ENCODE results near the gene VARS2.

The VARS2 gene

DNA sequence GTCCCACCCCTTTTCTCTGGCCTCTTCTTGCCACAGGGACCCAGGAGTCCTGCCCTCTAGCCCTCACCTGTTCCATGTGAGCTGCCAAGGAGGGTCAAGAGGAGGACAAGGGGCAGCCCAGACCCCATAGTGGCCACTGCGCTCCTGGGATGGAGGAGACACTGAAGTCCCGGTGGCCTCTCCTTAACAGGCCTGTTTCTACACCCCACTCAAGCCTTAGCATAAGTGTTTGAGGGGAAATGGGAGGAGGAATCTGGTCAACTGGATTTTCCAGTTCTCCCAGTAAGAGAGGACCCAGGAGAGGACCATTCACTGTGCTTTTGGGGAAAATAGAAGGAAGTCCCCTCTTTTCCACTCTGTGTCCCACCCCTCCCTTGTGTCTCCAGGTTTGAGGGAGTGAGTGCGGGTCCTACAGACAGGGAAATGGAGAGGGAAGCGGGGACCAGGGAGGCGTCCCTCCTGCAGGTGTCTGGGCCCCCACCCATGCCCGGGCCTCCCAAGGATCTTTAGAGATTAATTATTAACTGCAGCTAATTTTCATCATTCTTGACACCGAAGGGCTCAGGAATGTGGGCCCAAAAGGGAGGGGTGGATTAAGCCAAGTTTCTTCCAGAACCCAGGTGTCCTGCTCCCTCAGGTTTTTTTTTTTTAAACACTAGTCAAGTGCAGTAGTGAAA lies 18.1 kb downstream of the VARS2 start, which contains the start of gene SFTA2:
Gene SFTA2, minus strand, starts transcription at position 202 of the 677 bp plus-strand sequence. Its CDS starts 74 bp downstream, at position 128.
- DNase-seq = no peak

DNA sequence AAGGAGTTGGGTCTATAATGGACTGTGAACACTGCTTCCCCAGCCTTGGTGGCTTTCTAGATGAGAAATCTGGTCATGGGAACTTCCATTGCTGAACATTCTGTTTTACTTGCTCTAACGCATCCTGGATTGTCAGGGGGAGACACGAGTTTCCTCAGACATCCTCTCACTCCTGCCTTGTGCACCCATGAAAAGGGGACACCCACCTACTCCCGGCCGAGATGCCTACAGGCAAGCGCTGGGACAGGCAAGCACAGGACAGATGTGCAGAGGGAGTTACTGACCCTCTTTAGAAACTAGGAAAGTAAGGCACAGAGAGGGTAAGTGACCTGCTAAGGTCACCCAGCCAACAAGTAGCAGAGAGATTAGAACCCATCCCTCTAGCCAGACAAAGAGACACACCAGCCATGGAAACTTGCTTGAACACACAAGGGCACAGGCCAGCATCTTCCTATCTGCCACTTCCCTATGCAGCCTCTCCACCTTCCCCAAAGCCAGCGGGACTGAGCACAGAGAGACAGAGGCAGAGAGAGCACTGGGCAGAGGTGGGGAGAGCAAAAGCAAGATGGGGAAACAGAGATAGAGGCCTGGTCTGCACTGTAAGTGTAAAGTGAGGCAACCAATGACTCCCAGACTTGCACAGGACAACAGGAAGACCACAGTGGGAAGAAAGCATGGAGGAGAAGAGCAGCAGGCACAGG lies 18.8 kb downstream of the VARS2 start:
- no peak for DNase-seq

DNA sequence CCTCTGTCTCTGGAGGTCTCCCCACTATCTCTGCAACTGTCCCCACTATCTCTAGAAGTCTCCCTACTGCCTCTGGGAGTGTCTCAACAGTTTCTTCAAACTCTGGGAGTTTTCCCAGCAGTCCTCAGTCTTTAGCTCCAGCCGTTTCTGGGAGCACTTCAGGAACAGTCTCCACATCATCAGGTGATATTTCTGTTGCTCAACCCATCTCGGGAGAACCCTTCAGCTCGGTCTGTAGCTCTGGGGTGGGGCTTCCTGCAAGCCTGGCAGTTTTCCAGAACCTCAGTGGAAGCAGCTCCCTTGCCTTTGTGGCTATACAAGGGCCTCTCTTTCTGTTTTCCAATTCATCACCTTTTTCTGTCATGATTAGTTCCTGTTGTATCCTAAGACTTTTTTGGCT lies 21.0 kb downstream of the VARS2 start:
- no peak for DNase-seq

DNA sequence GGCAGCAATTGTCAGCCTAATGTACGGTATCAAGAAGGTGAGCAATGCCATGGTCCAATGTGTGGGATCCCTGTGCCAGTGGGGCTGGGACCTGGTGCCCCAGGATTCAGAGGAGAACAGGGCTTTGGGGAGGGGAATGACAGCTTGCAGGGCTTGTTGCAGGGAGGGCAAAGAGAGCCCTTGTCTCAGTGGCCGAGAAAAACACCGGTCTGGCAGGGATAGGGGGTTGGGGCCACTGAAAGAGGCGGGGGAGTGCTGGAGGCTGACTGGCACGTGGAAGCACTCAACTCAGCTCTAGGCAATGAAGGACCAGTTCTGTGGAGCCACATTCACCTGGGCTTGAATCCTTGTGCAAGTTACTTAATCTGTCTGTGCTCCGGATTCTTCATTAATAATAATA lies 23.2 kb downstream of the VARS2 start:
- DNase-seq = no peak

DNA sequence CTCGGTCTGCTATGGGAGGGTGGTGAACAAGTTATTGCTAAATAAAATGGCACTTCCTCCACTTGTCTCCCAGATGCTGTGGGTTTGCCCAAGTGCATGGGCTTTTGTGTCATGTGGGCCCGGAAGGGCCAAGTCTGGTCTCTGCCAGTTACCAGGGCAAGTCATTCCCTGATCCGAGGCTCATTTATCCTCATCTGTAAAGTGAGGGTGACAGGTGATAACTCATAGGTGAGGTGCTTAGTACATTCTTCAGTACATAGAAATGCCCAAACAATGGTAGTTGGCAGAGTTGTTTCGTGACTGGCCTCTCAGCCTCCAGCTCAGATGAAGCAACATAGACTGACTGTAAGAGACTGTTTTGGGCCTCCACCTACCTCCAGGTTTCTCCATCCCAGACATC lies 24.7 kb downstream of the VARS2 start:
- DNase-seq = no peak

DNA sequence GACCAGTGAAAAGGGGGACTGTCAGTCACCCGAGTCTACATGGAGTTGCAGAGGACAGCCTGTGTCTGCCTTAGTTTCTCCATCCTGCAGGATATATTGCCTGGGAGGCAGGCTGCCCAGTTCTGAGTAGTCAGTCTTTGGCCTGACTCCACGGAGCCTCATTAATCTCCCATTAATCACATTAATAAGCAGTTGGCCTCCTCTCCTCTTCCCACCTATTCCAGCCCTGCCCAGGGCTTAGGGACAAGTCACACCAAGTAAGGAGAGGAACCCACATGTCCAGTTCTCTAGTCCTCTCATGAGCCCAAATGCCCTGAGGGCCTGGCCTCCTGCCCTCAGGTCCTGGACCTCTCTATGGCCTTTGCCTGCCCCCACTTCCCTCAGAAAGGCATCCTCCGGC lies 25.4 kb downstream of the VARS2 start:
- DNase-seq = no peak

DNA sequence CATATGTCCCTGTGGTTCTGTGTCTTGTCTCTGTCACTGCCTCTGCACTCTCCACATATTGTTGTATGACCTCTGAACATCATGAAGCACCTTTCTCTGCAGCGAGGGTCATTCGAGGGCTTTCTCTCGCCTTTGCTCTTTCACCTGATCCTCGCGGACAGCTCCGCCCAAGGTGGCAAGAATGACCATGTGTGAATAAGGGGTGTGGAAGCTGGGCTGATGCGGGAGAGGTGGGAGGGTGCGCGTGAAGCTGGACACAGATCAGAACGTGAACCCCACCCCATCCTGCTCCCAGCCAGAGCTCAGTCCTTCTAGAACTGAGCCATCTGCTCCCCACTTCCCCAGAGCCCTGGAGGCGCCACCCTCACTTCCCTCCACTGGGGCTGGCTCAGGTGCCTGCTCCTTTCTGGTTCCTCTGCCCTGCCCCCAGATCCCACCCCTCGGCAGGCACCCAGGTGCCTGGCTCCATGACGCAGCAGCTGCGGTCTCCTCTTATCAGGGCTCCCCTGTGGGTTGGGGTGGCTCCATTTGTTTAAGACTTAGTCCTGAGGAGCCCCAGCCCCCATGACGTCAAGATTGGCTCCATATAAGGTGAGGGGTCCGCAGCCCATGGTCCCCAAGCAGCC lies 26.4 kb downstream of the VARS2 start, which contains the start of gene MUCL3:
Gene MUCL3, plus strand, starts transcription at position 613 of the 626 bp plus-strand sequence. CDS start 27 bp downstream, outside the sequence.
- DNase-seq = no peak

DNA sequence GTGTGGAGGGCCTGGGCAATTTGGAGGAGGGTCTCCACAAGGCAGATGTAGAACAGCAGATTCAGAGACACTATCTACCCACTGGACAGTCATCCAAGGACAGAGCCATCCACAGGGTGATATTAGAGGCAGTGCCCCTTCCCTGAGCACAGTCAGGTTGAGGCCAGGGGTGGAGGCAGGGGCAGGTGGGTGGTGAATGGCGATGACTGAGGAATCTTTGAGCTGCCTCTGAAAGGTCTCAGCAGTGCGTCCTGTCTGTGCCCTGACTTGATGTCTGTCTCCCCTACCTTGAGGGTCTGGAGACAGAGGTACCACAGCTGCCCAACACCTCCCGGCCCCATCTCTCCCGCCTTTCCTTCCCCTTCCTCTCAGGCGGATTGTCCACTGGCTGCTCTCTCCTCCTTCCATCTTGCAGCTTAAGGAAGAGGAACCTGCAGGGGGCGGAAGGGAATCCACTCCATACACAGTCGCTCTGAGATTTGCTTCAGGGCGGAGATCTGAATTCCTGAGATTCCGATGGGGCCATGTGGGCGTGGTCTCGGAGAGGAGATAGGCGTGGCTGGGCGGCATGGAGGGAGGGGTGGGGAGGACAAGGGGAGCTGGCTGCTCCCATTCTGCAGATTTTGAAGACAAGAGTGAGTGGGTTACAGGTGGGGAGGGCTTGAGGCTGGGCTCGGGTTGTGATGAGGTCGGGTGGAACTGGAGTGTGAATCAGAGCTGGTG lies 28.5 kb downstream of the VARS2 start:
- DNase-seq = no peak

DNA sequence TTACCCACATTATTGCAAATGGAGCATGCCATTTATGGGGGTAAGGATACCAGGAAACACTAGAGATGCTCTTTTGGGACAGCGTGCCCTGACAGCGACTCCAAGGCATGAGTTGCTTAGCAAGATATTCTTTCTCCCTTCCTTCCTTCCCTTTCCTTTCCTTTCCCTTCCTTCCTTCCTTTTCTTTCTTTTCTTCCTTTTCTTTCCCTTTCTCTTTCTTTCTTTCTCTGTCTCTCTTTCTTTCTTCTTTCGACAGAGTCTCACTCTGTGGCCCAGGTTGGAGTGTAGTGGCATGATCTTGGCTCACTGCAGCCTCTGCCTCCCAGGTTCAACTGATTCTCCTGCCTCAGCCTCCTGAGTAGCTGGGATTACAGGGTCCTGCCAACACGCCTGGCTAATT lies 30.0 kb downstream of the VARS2 start:
- DNase-seq = no peak

DNA sequence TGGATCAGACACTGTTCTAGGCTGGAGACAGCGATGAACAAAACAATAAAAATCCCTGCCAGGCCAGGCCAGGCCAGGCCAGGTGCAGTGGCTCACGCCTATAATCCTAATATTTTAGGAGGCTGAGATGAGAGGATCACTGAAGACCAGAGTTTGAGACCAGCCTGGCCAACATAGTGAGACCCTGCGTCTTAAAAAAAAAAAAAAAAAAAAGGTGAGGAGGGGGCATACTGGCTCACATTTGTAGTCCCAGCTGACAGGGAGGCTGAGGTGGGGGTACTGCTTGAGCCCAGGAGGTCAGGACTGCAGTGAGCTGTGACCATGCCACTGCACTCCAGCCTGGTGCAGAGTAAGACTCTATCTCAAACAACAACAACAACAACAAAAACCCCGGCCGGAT lies 31.2 kb downstream of the VARS2 start:
- DNase-seq = no peak

DNA sequence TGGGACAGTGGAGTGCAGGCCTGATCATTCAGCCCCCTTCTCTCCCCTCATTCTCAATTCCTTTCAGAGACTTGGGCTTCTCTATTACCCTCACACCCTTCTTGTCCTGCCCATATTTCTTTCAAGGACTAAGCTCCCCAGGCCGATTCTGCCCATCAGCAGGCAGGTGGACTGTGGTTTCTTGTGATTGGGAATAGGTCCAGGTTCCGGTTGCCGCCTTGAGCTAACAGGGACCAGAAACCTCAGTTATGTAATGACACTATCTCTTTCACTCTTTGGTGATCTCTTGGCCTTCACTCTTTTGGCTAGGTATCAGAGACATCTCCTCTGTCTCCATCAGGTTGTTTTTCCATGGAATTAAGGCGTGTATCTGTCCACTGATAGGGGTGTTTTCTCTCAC lies 33.2 kb downstream of the VARS2 start:
- no peak for DNase-seq

DNA sequence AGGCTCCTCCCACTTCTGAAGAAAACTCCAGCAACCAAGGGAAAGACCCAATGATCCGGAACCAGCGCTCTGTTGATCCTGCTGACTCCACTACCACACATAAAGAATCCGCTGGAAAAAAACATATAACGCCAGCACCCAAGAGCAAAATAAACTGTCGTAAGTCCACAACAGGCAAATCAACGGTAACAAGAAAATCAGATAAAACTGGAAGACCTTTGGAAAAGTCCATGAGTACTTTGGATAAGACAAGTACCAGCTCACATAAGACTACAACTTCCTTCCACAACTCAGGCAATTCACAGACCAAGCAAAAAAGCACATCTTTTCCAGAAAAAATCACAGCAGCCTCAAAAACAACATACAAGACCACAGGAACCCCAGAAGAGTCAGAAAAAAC lies 34.8 kb downstream of the VARS2 start:
- DNase-seq = no peak

DNA sequence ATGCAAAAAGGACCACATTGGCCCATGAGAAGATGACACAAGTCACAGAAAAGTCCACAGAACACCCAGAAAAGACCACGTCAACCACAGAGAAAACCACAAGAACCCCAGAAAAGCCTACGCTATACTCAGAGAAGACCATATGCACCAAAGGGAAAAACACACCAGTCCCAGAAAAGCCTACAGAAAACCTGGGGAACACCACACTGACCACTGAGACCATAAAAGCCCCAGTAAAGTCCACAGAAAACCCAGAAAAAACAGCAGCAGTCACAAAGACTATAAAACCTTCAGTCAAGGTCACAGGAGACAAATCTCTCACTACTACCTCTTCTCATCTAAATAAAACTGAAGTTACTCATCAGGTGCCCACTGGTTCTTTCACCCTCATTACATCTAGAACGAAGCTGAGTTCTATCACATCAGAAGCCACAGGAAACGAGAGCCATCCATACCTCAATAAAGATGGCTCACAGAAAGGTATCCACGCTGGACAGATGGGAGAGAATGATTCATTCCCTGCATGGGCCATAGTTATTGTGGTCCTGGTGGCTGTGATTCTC lies 38.0 kb downstream of the VARS2 start:
- no peak for DNase-seq

DNA sequence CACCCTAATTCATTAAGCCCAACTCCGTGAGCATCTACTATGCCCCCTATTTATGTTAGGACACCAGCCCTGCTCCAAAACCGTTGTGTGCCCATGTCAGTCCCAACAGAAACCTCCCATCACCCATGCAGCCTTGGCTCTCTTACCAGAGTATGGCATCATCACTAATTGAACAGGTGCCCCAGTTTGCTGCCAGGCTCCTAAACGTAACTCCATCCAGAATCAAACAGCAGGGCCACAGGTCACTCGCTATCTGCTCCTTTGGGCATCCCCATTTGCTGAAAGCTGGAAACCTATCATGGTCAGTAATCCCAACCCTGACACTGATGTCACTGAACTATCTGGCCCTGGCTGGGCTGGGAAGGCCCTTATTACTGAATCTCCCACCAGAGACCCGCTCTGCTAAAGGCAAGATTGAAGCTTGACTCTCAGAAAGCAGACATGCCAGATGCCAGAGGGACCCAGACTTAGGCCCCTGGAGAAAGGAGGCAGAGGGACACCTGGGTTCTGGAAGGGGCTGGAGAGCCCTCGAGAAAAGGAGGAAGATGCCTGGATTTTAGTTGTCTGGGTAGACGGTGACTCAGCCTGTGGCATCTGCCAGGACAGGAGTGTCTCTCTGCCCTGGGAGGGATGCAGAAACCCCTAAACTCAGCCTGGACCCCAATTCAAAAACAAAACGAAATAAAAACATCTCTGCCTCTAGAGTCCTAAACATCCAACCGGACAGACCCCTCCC lies 40.8 kb downstream of the VARS2 start:
- no peak for DNase-seq

DNA sequence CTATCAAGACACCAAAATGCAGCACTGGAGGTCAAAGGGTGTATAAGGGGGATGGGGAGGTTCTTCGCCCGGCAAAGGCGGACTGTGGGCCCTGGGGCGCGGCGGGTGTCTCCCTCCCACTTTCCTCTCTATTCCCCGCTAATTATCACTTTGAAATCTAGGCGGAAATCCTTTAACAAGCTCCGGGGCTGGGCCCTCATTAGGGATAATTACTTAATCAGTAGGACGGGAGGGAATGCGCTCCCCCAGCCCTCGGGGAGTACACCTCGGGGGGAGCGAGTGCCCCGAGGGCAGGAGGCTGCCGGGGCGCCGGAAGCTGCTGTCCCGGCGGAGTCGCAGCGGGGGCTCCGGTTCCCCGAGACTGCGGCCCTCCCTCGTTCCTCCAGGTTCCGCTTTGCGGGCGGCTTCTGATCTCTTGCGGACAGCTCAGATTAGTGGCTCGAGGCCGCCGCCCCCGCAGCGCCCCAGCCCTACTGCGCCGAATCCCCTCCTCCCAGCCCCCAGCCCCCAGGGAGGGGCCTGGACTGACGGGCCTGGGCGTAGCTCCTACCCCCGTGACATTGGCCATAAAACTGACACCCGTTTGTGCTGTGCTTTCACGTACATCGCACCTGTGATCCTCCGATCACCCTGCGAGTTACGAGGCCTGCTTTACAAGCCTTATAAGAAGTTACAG lies 41.5 kb downstream of the VARS2 start:
- DNase-seq = peak; percentile 55

DNA sequence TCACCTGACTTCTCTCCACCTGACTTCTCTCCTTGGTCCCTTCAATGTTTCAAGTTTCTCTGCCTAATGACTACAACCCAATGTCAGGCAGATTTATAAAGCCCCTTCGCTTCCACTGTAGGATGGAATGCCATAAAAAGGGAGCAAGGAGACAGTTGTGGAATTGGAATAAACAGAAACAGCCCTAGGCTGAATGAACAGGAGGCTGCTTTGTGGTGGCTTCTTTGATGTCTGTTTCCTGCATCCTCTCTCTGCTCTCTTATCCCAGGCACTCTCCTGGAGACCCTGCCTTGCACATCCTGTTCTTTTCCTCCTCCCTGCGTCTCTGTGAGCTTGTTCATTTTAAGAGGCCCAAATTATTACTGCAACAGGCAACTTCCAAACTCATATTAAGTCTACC lies 43.7 kb downstream of the VARS2 start:
- DNase-seq = no peak

DNA sequence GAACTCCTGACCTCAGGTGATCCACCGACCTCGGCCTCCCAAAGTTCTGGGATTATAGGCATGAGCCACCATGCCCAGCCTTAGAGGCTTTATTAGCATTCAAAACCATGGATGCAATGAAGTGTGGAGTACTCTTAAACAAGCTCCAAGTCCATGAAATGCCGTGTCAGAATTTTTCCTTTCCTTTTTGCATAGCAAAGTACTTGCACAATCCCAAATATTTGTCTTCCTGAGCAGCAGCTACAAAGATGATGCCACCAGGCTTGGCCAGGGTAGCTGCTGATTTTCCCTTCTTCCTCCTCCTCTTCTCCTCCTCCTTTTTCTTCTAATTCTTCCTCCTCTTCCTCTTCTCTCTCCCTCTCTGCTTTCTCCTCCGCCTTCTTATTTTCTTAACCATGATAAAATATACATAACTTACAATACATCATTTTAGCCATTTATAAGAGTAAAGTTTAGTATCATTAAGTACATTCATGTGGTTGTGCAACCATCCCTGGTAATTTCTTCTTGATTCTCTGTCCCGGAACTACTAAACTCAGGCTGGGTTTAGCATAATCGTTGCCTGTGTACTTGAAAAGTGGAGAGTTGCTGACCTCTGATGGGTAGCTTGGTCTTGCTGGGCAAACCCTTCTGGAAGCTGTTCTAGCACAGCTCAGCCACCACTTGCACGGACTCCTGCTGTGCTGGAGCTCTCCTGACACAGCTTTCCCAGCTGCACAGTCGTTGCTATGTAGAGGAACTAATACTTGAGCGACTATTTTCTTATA lies 47.1 kb downstream of the VARS2 start:
- DNase-seq = no peak

DNA sequence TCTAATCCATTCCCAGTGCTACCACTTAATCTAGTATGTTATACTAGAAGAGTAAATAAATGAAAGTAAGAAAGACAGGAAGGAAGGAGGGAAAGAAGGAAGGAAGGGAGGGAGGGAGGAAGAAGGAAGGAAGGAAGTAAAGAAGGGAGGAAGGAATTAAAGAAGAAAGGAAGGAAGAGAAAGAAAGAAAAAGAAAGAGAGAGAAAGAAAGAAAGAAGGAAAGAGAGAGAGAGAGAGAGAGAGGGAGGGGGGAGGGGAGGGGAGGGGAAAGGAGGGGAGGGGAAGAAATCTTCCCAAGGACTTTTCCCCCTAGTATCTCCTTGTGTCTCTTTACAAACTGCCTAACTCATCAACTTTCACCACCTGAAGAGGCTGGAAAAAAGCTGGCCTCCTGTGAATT lies 48.7 kb downstream of the VARS2 start:
- no peak for DNase-seq

DNA sequence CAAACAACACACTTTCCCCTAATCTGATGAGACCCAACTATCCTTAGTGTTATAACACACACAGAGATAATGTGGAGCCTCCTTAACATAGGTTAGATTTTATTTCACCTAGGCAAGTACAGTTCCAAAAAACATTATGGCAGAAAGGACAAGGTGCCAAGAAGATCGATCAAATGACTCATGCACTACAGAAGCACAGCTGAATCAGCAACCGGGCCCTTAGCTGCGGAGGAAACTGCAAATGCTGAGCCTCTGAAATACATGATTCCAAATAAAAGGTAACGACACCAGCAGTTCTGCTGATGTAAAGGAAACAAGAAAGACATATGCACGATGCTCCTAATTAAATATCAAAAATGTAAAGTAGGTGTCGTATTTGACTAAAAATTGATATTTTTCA lies 49.6 kb downstream of the VARS2 start:
- no peak for DNase-seq

DNA sequence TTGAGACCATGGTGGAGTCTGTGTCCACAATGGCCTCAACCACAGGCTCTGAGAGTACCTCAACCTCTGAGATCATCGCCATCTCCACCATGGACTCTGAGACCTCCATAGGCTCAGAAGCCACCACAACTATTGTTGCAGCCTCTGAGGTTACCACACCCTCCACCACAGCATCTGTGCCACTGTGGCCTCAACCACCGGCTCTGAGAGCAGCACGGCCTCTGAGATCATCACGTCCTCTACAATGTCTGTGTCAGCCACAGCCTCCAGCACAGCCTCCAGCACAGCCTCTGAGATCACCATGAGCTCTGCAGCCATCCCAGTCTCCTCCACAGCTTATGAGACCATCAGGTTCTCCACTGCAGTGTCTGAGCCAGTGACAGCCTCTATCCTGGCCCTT lies 50.0 kb downstream of the VARS2 start:
- no peak for DNase-seq

DNA sequence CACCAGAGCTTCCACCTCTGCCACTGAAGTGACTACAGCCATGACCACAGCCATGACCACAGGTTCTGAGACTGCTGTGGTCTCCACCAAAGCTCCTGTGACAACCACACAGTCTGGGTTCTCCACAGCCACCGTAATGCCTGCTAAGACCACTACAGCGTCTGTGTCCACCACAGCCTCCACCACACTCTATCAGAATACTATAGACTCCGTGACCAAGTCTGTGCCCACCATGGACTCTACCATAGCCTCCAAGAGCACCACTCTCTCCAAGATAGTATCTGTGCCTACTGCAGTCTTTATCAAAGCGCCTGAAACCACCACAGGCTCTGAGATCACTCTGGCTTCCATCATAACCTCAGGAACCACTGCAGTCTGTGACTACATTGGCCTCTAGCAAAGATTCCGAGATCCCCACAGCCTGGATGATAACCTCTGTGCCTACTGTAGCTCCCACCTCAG lies 51.1 kb downstream of the VARS2 start:
- no peak for DNase-seq
